ENCODE results near the gene TBC1D19. TPM values are rescaled to one million over a fixed set of nuclear protein-coding genes. Genes with fewer than 3 reads are reported as not detected.
"Not testable (repeated sequence)": the region's sequence is repeated elsewhere in the genome, so short reads cannot be mapped to it uniquely, and the experiment has no call there.

The TBC1D19 gene
- total and polyA plus RNA-seq, 2 donors (not counting 1 experiment from before 2014, with no cell fraction given) = 1.8 to 11.0 TPM

GRCh38 chr4:26621366-26621765 is 37.5 kb downstream of the TBC1D19 start:
- ChIA-PET CTCF (no interaction called here), POLR2A (no interaction called here)
- no peak for ATAC-seq (ENCODE audit: low read depth)

GRCh38 chr4:26622913-26623312 is 39.0 kb downstream of the TBC1D19 start:
- H3K27me3 Mint-ChIP-seq = no peaks in the 10 kb centered on the region
- ATAC-seq (ENCODE audit: low read depth) = no peak
- Histone ChIP-seq H4K20me1 (ENCODE audit: control insufficient read depth, insufficient read depth, low read length, poor library complexity, severe bottlenecking) (no peaks in the 10 kb centered on the region), H3K4me1 (ENCODE audit: control insufficient read depth in 2 of 2, insufficient read depth in 2 of 2, low read length in 2 of 2) (no peaks in the 10 kb centered on the region), H3K79me2 (ENCODE audit: control insufficient read depth, insufficient read depth, low read length) (no peaks in the 10 kb centered on the region), H3K4me3 (ENCODE audit: control extremely low read depth in 1 of 5, extremely low read depth in 1 of 5, insufficient read depth in 1 of 5, low read depth in 2 of 5, low read length in 4 of 5) (no peak overlapping the region), H3K27ac (ENCODE audit: low read length in 2 of 2) (no peak overlapping the region), H2AFZ (ENCODE audit: insufficient read depth, low read depth, low read length, poor library complexity, severe bottlenecking) (no peak overlapping the region), H3K9ac (ENCODE audit: low read length) (no peak overlapping the region), H3K4me2 (replicated peaks; ENCODE audit: low read depth, low read length, poor library complexity, severe bottlenecking) (no peak overlapping the region), H3K27me3 (replicated peaks in 1 of 4; ENCODE audit: control extremely low read depth in 1 of 4, control insufficient read depth in 3 of 4, insufficient read depth in 4 of 4, low read length in 3 of 4) (no peaks in the 10 kb centered on the region), H3K9me3 (ENCODE audit: control extremely low read depth in 1 of 3, control insufficient read depth in 2 of 3, insufficient read depth in 1 of 3, low read length in 2 of 3) (no peaks in the 10 kb centered on the region), H3K36me3 (replicated peaks in 1 of 2; ENCODE audit: control extremely low read depth in 1 of 2, control insufficient read depth in 1 of 2, extremely low read depth in 1 of 2, insufficient read depth in 2 of 2, low read length in 1 of 2) (no peaks in the 10 kb centered on the region)
- no peak overlapping the region for H3K27ac Mint-ChIP-seq
- no peak overlapping the region for H3K4me3 Mint-ChIP-seq
- H3K4me1 Mint-ChIP-seq = peaks cover 11% of the 10 kb centered on the region
- WGBS (ENCODE audit: insufficient coverage) = 86% methylated on average over 1 of the region's 2 CpGs
- intact Hi-C loops (cut with micrococcal nuclease) = no loop called here
- no peaks in the 10 kb centered on the region for H3K9me3 Mint-ChIP-seq (ENCODE audit: insufficient read depth)
- ChIA-PET POLR2A (no interaction called here), CTCF (no interaction called here)
- TF ChIP-seq CTCF (IDR thresholded peaks at IDR 0.05) (no peak), EZH2 (IDR thresholded peaks at IDR 0.05; ENCODE audit: borderline replicate concordance, insufficient read depth, low read depth, low read length, poor library complexity, severe bottlenecking) (no peak)
- DNase-seq = no peak

More at GRCh38 chr4:26621366-26621765, 37.5 kb downstream of the TBC1D19 start:
- H3K4me1 ChIP-seq (ENCODE audit: control insufficient read depth in 2 of 2, insufficient read depth in 2 of 2, low read length in 2 of 2) = no peaks in the 10 kb centered on the region
- H3K27me3 ChIP-seq (replicated peaks in 1 of 4; ENCODE audit: control extremely low read depth in 1 of 4, control insufficient read depth in 3 of 4, insufficient read depth in 4 of 4, low read length in 3 of 4) = no peaks in the 10 kb centered on the region
- TF ChIP-seq CTCF (IDR thresholded peaks at IDR 0.05) (no peak), EZH2 (IDR thresholded peaks at IDR 0.05; ENCODE audit: borderline replicate concordance, insufficient read depth, low read depth, low read length, poor library complexity, severe bottlenecking) (no peak)
- H3K4me1 Mint-ChIP-seq = peaks cover 11% of the 10 kb centered on the region
- no peak overlapping the region for H3K9ac ChIP-seq (ENCODE audit: low read length)
- H3K27ac ChIP-seq (ENCODE audit: low read length in 2 of 2) = no peak overlapping the region
- no peak overlapping the region for H3K27ac Mint-ChIP-seq
- H4K20me1 ChIP-seq (ENCODE audit: control insufficient read depth, insufficient read depth, low read length, poor library complexity, severe bottlenecking) = no peaks in the 10 kb centered on the region
- no peaks in the 10 kb centered on the region for H3K9me3 ChIP-seq (ENCODE audit: control extremely low read depth in 1 of 3, control insufficient read depth in 2 of 3, insufficient read depth in 1 of 3, low read length in 2 of 3)
- H3K4me3 Mint-ChIP-seq = no peak overlapping the region
- WGBS (ENCODE audit: insufficient coverage) = no CpG with 5 or more reads among the region's 3 CpGs
- intact Hi-C loops (cut with micrococcal nuclease) = no loop called here
- H3K36me3 ChIP-seq (replicated peaks in 1 of 2; ENCODE audit: control extremely low read depth in 1 of 2, control insufficient read depth in 1 of 2, extremely low read depth in 1 of 2, insufficient read depth in 2 of 2, low read length in 1 of 2) = peaks cover 0 to 2% of the 10 kb centered on the region in 2 experiments
- H3K79me2 ChIP-seq (ENCODE audit: control insufficient read depth, insufficient read depth, low read length) = no peaks in the 10 kb centered on the region
- H2AFZ ChIP-seq (ENCODE audit: insufficient read depth, low read depth, low read length, poor library complexity, severe bottlenecking) = no peak overlapping the region
- no peak overlapping the region for H3K4me2 ChIP-seq (replicated peaks; ENCODE audit: low read depth, low read length, poor library complexity, severe bottlenecking)
- no peaks in the 10 kb centered on the region for H3K27me3 Mint-ChIP-seq
- H3K4me3 ChIP-seq (ENCODE audit: control extremely low read depth in 1 of 5, extremely low read depth in 1 of 5, insufficient read depth in 1 of 5, low read depth in 2 of 5, low read length in 4 of 5) = no peak overlapping the region
- H3K9me3 Mint-ChIP-seq (ENCODE audit: insufficient read depth) = no peaks in the 10 kb centered on the region
- no peak for DNase-seq

- H4K20me1 ChIP-seq (ENCODE audit: control insufficient read depth, insufficient read depth, low read length, poor library complexity, severe bottlenecking); H3K27me3 ChIP-seq (replicated peaks in 1 of 4; ENCODE audit: control extremely low read depth in 1 of 4, control insufficient read depth in 3 of 4, insufficient read depth in 4 of 4, low read length in 3 of 4); H3K9me3 Mint-ChIP-seq (ENCODE audit: insufficient read depth); H3K27ac ChIP-seq (ENCODE audit: low read length in 2 of 2); H3K4me1 ChIP-seq (ENCODE audit: control insufficient read depth in 2 of 2, insufficient read depth in 2 of 2, low read length in 2 of 2); H3K4me2 ChIP-seq (replicated peaks; ENCODE audit: low read depth, low read length, poor library complexity, severe bottlenecking); ATAC-seq (ENCODE audit: low read depth); H3K4me3 Mint-ChIP-seq; H3K9me3 ChIP-seq (ENCODE audit: control extremely low read depth in 1 of 3, control insufficient read depth in 2 of 3, insufficient read depth in 1 of 3, low read length in 2 of 3); H3K4me3 ChIP-seq (ENCODE audit: control extremely low read depth in 1 of 5, extremely low read depth in 1 of 5, insufficient read depth in 1 of 5, low read depth in 2 of 5, low read length in 4 of 5); H3K27ac Mint-ChIP-seq; H3K36me3 ChIP-seq (replicated peaks in 1 of 2; ENCODE audit: control extremely low read depth in 1 of 2, control insufficient read depth in 1 of 2, extremely low read depth in 1 of 2, insufficient read depth in 2 of 2, low read length in 1 of 2); H2AFZ ChIP-seq (ENCODE audit: insufficient read depth, low read depth, low read length, poor library complexity, severe bottlenecking); intact Hi-C loops (cut with micrococcal nuclease); H3K79me2 ChIP-seq (ENCODE audit: control insufficient read depth, insufficient read depth, low read length); H3K9ac ChIP-seq (ENCODE audit: low read length); POLR2A ChIA-PET; H3K27me3 Mint-ChIP-seq; DNase-seq; CTCF ChIA-PET: not testable (repeated sequence)
- peaks cover 11% of the 10 kb centered on the region for H3K4me1 Mint-ChIP-seq
- WGBS (ENCODE audit: insufficient coverage) = no CpG with 5 or more reads among the region's 2 CpGs
These were observed 42.8 kb downstream of the TBC1D19 start for GRCh38 chr4:26626658-26627057.
